ENCODE results near the gene HOXD3.

Gene HOXD3

GRCh38 chr2:176184749-176185148 is 27.6 kb downstream of the HOXD3 start:
- no peak for DNase-seq

- no peak for DNase-seq
Measured at GRCh38 chr2:176186024-176186423, 28.9 kb downstream of the HOXD3 start.

- no peak for DNase-seq
Measured at GRCh38 chr2:176187200-176187898, 30.2 kb downstream of the HOXD3 start.

GRCh38 chr2:176187899-176188773 is 31.0 kb downstream of the HOXD3 start, which contains the start of gene HOXD1:
Gene HOXD1, plus strand, starts transcription at chr2:176188668. Its CDS starts 134 bp downstream, at chr2:176188802.
- no peak for DNase-seq

GRCh38 chr2:176188774-176189680 is 31.9 kb downstream of the HOXD3 start:
- no peak for DNase-seq

GRCh38 chr2:176189681-176190641 is 32.9 kb downstream of the HOXD3 start:
- DNase-seq: no peak

- DNase-seq: no peak
Measured at GRCh38 chr2:176192351-176192750, 35.2 kb downstream of the HOXD3 start.

GRCh38 chr2:176193048-176193447 is 35.9 kb downstream of the HOXD3 start:
- no peak for DNase-seq

GRCh38 chr2:176199902-176200301 is 42.8 kb downstream of the HOXD3 start:
- no peak for DNase-seq

- DNase-seq: no peak
Measured at GRCh38 chr2:176200971-176201370, 43.9 kb downstream of the HOXD3 start.

GRCh38 chr2:176202491-176202890 is 45.4 kb downstream of the HOXD3 start:
- no peak for DNase-seq

- no peak for DNase-seq
Measured at GRCh38 chr2:176205126-176205525, 48.0 kb downstream of the HOXD3 start.

- DNase-seq: no peak
Measured at GRCh38 chr2:176206136-176206535, 49.0 kb downstream of the HOXD3 start.

GRCh38 chr2:176206682-176207081 is 49.6 kb downstream of the HOXD3 start:
- DNase-seq: no peak

GRCh38 chr2:176211110-176211509 is 54.0 kb downstream of the HOXD3 start:
- no peak for DNase-seq

- DNase-seq: no peak
Measured at GRCh38 chr2:176212276-176212675, 55.2 kb downstream of the HOXD3 start.

- DNase-seq: no peak
Measured at GRCh38 chr2:176213406-176213805, 56.3 kb downstream of the HOXD3 start.

Measured in CD4-positive, alpha-beta T cell treated with Interleukin-17A for 1 hour (primary cell).